Esophagus squamous epithelium (tissue), 4 donors: Measurements from ENCODE around the gene DOCK3.

ENCODE experiments used
- POLR2A ChIP-seq, 4 donors: fragments of 450-650 bp; IDR thresholded peaks; one replicate each; pipeline ENCODE4 v1.6.1; 2017; ENCODE audit warnings: antibody characterized with exemption in 4 of 4, mild to moderate bottlenecking in 4 of 4, moderate library complexity in 3 of 4
- TF ChIP-seq, protein P1 (sequence below), 6 experiments: fragments of 450-650 bp in 4 of 6; fragments of 200-600 bp in 2 of 6; sonication (generic) in 2 of 6; IDR thresholded peaks; one replicate each; pipeline ENCODE4 v1.5.1; 2016 to 2019; ENCODE audit warnings: antibody characterized with exemption in 6 of 6, mild to moderate bottlenecking in 4 of 6, moderate library complexity in 4 of 6

GRCh38 chr3:51338632-51339031, 663.9 kb downstream of the DOCK3 start:
- TF ChIP-seq, protein P1, sequence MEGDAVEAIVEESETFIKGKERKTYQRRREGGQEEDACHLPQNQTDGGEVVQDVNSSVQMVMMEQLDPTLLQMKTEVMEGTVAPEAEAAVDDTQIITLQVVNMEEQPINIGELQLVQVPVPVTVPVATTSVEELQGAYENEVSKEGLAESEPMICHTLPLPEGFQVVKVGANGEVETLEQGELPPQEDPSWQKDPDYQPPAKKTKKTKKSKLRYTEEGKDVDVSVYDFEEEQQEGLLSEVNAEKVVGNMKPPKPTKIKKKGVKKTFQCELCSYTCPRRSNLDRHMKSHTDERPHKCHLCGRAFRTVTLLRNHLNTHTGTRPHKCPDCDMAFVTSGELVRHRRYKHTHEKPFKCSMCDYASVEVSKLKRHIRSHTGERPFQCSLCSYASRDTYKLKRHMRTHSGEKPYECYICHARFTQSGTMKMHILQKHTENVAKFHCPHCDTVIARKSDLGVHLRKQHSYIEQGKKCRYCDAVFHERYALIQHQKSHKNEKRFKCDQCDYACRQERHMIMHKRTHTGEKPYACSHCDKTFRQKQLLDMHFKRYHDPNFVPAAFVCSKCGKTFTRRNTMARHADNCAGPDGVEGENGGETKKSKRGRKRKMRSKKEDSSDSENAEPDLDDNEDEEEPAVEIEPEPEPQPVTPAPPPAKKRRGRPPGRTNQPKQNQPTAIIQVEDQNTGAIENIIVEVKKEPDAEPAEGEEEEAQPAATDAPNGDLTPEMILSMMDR (IDR thresholded peaks at IDR 0.05): no peak
- TF ChIP-seq POLR2A (IDR thresholded peaks at IDR 0.05): no peak
